Measurements from ENCODE around the gene ITM2C.

- TF ChIP-seq MLX (CRISPR knock-in tag; IDR thresholded peaks at IDR 0.05) (no peak), JUNB (CRISPR knock-in tag; IDR thresholded peaks at IDR 0.05; ENCODE audit: borderline replicate concordance) (no peak), TEAD2 (CRISPR knock-in tag; IDR thresholded peaks at IDR 0.05) (no peak)
- TF ChIP-seq, protein P1, sequence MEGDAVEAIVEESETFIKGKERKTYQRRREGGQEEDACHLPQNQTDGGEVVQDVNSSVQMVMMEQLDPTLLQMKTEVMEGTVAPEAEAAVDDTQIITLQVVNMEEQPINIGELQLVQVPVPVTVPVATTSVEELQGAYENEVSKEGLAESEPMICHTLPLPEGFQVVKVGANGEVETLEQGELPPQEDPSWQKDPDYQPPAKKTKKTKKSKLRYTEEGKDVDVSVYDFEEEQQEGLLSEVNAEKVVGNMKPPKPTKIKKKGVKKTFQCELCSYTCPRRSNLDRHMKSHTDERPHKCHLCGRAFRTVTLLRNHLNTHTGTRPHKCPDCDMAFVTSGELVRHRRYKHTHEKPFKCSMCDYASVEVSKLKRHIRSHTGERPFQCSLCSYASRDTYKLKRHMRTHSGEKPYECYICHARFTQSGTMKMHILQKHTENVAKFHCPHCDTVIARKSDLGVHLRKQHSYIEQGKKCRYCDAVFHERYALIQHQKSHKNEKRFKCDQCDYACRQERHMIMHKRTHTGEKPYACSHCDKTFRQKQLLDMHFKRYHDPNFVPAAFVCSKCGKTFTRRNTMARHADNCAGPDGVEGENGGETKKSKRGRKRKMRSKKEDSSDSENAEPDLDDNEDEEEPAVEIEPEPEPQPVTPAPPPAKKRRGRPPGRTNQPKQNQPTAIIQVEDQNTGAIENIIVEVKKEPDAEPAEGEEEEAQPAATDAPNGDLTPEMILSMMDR (CRISPR knock-in tag; IDR thresholded peaks at IDR 0.05): no peak
These were observed 48.0 kb upstream of the ITM2C start for GRCh38 chr2:230816735-230817134.
